COLO668 (cell line): ENCODE results near the gene MYEOV.

Source experiments
- DNase-seq: peaks from one replicate; lab custom pipeline; 2025; ENCODE audit not compliant: unreplicated experiment; lab: John Stamatoyannopoulos, UW

The MYEOV gene

GRCh38 chr11:69293819-69294505, at the start of gene MYEOV:
MYEOV (plus strand) TSS chr11:69294155; CDS start chr11:69295355, 1,200 bp downstream.
- DNase-seq: peak; percentile 12

GRCh38 chr11:69244266-69244665, 49.7 kb upstream of the MYEOV start:
- no peak for DNase-seq

DNA sequence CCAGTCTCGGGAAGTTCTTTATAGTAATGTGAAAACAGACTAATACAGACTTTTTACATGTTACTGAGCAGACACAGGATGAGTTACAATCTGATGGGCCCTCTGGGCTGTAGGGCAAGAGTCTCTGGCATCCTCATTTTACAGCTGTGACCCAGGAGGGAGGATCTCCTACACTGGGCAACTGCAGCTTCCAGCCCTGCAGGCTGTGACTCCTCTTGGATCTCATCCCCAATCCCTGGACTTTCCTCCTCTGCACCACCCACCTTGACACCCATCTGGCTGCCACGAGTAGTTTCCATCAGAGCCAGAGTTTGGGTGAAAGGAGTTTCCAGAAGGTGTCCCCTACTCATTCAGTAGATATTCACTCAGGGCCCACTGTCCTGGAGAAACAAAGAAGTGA, 48.9 kb upstream of the MYEOV start:
- no peak for DNase-seq

- no peak for DNase-seq
Observed at GRCh38 chr11:69245491-69246345, 48.2 kb upstream of the MYEOV start.

DNA sequence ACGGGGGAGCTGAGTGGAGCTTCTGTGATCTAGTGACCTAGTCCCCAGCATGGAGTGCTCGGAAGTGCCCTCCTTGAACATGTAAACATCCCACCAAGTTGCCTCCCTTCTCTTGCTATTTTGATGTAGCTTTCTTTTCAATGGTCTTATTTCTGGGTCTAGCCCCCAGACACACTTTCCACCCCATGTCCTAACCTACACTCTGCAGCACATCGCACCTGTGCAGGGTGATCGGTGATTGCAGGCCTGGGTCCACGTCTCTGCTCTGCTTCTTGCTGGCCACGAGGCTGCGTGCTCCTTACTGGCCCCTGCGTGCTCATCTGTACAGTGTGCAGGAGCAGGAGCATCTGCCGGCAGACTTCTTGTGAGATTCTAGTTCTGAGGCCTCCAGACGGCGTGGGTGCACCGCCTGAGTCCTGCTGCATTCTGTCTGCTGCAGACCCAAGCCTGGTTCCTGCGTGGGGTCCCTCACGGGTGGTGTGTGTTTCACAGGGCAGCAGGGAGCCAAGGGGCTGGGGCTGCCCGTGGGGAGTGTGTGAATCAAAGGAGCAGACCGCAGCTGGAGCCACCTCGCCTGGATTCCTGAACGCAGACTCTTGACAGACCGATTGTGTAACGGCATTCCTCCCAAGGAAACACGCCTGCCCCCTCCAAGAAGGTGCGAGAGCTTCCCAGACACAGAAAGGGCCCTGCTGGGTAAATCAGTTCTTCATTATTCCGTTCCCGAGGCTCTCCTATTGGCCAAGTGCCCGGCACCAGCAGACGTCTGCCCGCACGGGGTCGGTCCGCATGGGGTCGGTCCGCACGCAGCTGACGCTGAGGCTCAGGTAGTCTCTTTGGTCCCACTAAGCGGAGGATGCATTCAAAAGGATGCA, 44.4 kb upstream of the MYEOV start:
- DNase-seq: no peak

DNA sequence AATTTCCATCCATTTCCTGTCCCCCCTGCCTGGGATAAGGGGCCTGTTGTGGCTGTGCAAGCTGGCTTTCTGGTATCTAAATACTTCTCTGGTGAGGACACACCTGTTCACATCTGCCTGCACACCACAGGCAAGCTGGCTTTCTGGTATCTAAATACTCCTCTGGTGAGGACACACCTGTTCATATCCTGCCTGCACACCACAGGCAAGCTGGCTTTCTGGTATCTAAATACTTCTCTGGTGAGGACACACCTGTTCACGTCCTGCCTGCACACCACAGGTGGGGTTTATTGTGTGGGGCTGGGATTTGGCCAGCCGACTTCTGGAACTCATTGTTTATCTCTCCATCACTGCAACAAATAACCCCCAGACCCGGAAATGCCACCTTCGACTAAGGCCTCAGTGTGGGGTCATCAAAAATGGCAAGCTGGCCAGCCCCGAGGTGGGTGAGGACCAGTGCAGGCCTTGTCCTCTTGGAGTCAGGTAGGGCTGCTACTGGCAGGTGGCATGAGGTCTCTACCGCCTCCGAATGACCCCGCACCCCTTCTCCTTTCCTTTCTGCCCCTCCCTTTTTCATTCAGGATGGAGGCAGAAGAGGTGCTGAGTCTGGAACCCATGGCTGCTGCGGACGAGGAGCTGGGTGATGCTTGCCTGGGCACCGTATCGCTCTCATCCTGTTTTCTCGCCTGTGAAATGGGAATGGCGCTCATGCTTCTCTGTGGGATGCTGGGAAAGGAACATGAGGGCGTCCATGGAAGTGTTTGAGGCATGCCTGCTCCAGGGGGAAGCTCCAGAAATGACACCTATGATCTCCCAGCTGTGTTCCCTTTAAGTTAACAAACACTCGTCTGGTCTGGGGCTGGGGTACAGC, 43.5 kb upstream of the MYEOV start:
- DNase-seq: peak; percentile 9

- no peak for DNase-seq
Observed at GRCh38 chr11:69251057-69251393, 42.9 kb upstream of the MYEOV start.

DNA sequence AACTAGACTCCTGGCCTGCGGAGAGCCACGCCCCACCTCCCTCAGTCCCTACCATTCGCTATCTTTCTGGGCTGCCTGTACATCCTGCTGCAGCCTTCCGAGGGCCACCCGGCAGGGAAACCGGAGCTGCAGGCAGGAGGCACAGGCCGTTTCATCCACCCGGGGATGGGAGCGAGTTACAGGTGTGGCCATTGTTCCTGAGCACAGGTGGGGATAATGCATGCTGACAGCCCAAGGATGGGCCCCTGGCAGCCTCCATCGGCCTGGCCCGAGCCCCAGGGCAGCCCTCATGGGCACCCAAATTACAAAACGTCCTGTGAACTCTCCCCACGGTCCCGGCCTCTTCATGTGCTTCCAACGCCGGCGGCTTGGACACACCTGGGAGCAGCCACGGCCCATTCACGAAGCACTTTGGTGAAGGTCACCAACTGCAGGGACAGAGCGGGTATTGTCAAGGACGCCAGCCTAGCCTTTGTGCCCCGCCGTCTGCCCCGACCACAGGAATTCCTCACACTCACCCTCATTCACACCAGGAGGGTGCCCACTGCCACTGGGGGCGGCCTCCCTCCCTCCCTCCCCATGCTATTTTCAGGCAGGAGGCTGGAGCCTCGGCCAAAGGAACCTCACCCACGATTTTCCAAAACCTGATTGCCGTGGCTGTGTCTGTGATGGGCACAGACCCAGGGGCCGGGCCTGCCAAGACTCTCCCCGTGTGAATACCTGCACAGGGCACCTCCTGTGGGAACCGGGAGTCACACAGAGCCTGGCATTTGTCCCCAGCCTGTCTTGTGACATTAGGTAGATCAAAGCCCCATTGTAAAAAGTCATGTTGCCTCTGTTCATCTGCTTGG, 42.1 kb upstream of the MYEOV start:
- no peak for DNase-seq

DNA sequence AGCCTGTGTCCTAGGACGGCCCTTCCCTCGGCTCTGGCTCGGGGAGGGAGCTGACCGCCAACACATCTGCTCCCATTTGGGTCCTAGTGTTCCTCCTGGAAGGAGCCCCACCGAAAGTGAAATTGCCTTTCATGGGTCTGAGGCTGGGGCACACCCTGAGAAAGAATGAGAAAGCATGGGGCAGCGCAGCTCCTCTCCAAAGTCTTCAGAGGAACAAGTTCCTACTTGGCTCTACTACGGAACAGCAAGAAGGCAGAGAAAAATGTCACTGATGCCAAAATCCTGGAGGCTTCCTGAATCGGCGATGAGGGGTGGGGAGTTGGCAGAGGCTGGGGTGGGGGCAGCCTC, 41.5 kb upstream of the MYEOV start:
- no peak for DNase-seq

- no peak for DNase-seq
Observed at GRCh38 chr11:69253028-69253427, 40.9 kb upstream of the MYEOV start.

DNA sequence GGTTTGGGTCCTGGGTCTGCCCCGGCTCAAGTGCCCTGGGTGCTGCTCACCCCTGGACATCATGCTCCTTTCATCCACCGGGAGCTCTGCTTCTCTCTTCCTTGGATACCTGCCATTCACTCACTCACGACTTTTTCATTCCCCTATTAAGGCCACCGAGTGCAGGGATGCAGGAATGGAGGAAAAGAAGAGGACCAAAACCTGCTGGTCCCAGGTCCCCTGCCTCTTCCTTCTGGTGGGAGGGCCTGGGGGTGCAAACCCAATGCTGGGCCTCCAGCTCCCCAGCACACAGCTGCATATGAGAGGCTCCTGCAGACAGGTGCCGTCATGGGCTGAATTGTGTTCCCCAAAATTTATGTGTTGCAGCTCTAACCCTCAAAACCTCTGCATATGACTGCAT, 36.8 kb upstream of the MYEOV start:
- no peak for DNase-seq

- no peak for DNase-seq
Observed at GRCh38 chr11:69257838-69258658, 35.9 kb upstream of the MYEOV start.

- DNase-seq: no peak
Observed at GRCh38 chr11:69259096-69259495, 34.9 kb upstream of the MYEOV start.

DNA sequence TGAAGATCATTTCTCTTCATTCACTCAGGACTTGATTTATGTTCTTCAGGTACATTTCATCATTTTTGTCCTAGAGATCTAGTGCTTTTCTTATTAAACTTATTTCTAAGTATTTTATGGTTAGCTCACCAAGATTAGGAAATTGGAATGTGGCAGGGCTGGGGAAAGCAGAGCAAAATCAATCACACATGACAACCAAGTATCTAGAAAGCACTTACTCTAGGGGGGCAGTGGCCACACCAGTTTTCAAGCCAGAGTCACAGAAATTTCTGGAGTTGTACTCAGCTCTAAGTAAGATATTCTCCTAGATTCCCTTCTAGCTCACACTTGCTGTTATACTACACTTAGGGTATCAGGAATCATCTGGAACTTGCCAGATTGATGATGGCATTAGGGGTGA, 33.3 kb upstream of the MYEOV start:
- no peak for DNase-seq

GRCh38 chr11:69261116-69261515, 32.8 kb upstream of the MYEOV start:
- DNase-seq: no peak

GRCh38 chr11:69262918-69263735, 30.8 kb upstream of the MYEOV start:
- DNase-seq: no peak

DNA sequence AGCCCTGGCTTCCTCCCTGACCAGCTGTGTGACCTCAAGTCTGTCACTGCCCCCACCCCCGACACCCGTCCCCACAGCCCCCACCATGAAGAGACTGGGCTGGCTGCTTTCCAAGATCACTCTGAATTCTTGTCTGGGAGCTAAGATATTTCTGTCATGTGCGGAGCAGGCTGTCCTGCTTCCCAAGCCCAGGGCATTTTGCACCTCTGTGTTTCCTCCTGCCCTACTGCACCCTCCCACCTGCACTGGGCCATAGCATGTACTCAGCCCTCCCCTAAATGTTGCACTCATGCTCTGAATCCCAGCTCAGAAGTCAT, 30.3 kb upstream of the MYEOV start:
- DNase-seq: no peak

DNA sequence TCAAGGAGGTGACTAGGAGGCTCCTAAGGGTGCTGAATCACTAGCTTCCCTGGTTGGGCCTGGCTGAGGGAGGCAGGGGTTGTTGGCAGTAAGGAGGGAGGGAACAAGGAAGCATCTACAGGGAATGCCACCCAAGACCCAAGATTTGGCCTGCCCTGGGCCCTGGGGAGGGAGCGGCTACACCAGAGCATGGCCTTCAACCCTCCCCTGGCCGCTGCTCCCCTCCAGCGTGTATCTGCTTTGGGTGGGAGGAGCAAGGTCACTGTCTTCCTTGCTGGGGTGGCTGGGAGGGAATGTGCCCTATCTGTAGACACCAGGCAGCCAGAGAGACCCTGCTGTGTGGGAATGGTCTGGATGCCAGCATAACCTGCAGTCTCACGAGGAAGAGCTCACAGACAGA, 29.5 kb upstream of the MYEOV start:
- no peak for DNase-seq
